DMS53 treated with DMSO at 0.1 percent for 48 hours (cell line): Measurements from ENCODE around the gene ELMO1.

Experiments
- DNase-seq: peaks from one replicate; lab custom pipeline; 2025; ENCODE audit not compliant: unreplicated experiment; lab: John Stamatoyannopoulos, UW

ELMO1 gene

DNA sequence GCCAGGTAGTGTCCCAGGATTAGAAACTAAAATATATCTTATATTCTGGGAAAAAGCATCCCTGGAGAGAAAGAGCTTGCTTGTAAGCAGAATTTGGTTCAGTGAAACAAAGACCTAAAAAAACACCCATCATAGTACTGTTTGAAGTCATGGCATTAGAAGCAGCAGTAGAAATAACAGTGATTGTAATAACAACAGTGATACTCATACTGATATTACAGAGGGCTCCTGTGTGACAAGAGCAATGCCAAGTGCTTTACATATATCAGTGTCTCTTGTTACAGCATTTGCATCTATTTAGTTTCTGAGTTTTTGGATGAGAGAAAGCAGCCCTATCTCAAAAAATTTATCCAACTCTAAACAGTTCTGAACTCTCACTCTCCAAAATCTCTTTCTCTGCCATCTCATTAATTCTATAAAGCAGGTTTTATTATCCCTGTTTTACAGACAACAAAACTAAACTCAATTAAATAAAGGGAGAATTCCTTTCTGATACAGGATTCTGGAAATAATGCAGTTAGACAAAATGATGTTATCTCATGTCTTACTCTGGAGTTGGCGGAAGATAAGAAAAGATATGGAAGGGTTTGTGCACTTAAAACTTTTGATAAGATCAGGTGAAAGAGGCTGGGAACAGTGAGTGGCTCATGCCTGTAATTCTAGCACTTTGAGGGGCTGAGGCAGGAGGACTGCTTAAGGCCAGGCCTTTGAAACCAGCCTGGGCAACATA, 577.9 kb downstream of the ELMO1 start:
- DNase-seq: no peak

- no peak for DNase-seq
Measured at GRCh38 chr7:36868727-36869411, 579.8 kb downstream of the ELMO1 start.

- DNase-seq: no peak
Measured at GRCh38 chr7:36865019-36865418, 583.6 kb downstream of the ELMO1 start.

- DNase-seq: no peak
Measured at GRCh38 chr7:36863901-36864701, 584.6 kb downstream of the ELMO1 start.

DNA sequence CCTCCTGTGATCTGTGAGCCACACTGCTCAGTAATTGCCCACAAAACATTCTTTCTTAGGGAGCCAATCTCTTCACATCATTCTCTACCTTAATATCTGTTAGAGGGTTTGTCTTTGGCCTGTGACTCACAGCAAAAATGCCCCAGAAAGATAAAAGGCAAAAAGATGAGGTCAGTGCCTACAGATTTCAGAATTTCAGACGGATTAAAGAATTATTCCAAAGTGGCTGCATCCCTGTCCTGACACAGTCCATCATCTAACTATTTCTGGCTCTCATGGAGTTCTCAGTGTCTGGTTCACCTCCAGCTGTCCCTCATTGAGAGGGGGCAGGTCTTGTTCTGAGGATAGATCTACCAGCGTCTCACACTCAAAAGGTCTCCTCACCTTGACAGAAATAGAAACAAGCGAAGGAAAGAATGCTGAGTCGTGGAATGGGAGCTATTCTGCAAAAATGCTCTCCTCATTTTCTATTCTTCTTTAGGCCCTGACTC, 585.8 kb downstream of the ELMO1 start:
- DNase-seq: no peak

DNA sequence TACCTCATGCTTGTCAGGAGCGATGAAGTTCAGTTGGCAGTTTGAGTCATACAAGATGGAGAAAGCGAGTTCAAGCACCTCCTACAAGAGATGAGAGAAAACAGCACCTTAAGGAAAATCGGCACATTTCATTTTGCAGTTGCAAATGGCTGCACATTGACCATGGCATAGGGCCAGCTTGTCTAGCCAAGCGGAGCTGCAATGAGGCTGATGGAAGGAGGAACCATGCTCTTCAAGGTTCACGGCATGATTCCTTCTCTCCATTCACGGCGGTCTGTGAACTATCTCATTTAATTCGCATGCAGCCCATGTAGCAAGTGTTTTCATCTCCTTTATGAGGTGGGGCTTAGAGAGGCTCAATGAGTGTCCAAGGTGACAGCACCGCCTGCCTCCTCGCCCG, 587.0 kb downstream of the ELMO1 start:
- DNase-seq: no peak

DNA sequence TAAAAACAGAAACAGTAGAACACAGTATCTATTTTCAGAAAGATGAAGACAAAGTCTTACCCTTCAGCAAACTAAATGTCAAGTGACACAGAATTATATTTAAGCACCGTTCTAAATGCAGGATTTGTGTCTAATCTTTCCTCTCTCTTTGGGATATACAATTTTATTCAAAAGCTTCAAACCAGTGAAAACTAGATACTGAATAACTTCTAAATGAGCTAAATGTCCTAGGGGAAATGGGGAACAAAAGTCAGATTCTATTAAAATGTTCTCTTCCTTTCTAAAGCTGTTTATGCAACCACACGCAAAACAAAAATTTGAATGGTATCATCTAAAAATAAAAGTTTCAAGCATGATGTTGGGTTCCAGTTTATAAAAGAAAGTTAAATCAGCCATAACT, 588.0 kb downstream of the ELMO1 start:
- DNase-seq: no peak

- no peak for DNase-seq
Measured at GRCh38 chr7:36855330-36855729, 593.3 kb downstream of the ELMO1 start.

DNA sequence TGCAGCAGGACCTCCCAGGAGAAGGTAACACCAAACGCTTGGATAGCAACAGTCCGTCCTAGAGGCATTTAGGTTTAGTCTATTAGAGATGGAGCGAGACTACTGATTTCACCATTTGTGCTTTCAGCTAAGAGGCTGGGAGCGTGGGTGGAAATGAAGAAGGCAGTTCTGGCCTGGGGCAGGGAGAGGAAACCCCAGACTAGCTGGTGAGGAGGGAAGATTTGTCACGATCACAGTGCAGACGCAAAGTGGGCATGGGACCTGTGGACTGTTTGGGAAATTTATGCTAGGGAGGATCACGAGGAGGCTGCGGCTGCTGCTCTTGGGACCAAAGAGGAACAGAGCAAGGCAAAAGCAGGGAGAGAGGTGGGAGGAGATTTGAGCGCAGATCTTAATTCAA, 594.0 kb downstream of the ELMO1 start:
- DNase-seq: no peak

- DNase-seq: no peak
Measured at GRCh38 chr7:36852931-36853330, 595.7 kb downstream of the ELMO1 start.

DNA sequence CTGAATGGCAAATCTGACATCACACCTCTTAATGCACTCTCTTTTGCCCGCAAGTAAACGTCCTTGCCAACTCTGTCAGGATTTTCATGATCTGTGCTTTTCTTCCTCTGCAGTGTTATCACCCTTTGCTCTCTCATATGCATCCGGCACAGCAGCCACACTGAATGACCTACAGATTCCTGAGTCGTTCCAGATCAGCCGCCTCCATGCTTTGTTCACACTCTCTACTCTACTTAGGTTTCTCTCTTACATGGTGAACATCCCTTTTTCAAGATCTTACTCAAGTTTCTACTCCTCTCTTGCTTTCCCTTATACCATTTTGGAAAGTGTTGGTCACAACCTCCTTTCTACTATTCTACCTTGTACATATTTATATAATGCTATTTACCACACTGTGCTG, 596.6 kb downstream of the ELMO1 start:
- DNase-seq: no peak

DNA sequence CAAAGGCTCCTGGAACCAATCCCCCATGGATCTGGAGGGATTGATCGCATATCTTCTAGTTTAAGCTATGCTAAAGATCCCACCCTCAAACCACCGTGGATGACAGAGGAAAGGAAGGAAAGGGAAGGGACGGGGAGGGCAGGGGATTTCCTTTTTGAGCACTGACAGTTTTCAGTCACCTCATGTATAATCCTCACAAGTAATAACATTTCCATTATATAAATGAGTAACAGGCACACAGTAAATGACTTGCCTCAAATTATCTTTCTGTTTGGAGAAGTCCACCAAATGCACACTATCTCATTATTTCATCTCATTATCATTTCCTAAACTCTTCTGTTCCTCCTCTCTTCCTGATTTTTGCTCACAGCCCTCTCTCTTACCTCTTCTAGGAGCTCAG, 597.3 kb downstream of the ELMO1 start:
- DNase-seq: no peak

DNA sequence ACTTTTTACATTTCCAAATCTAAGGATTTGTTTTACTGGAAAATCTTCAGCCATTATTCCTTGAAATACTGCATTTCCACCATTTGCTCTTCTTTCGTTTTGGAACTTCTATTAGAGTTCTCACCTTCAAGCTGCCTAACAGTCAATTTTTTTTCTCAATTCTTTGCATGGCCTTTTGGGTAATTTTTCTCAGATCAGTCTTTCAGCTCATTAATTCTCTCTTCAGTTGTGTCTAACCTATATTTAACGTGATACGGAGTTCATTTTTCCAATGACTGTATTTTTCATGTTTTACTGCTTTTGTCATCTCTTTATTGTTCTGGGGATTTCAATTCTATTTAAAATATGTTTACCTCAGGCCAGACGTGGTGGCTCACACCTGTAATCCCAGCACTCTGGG, 600.7 kb downstream of the ELMO1 start:
- DNase-seq: no peak

- DNase-seq: no peak
Measured at GRCh38 chr7:36844374-36844773, 604.3 kb downstream of the ELMO1 start.

DNA sequence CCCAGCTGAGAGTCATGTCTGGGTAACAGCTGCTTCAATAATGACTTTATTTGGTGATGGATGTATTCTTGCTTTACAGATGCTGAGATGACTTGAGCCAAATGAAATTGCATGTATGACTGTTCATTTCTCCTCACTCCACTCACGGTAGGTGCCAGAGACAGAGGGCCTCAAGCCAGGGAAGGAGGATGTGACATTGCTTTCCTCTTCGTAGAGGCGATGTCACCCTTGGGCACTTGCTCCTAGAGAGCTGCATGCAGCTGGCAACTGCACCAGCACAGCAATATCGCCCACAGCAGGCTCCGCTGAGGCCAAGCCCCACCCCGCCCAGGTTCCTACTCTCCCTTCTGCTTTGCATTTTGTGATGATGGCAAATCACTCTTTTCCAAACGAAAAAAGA, 607.8 kb downstream of the ELMO1 start:
- no peak for DNase-seq

- DNase-seq: no peak
Measured at GRCh38 chr7:36838616-36839225, 609.9 kb downstream of the ELMO1 start.

- DNase-seq: no peak
Measured at GRCh38 chr7:36831049-36831448, 617.6 kb downstream of the ELMO1 start.

- DNase-seq: no peak
Measured at GRCh38 chr7:36827726-36828703, 620.6 kb downstream of the ELMO1 start.

GRCh38 chr7:36825501-36825900, 623.2 kb downstream of the ELMO1 start:
- DNase-seq: no peak

GRCh38 chr7:36823353-36823752, 625.3 kb downstream of the ELMO1 start:
- no peak for DNase-seq
